ENCODE data around the gene CIITA.

Gene CIITA

DNA sequence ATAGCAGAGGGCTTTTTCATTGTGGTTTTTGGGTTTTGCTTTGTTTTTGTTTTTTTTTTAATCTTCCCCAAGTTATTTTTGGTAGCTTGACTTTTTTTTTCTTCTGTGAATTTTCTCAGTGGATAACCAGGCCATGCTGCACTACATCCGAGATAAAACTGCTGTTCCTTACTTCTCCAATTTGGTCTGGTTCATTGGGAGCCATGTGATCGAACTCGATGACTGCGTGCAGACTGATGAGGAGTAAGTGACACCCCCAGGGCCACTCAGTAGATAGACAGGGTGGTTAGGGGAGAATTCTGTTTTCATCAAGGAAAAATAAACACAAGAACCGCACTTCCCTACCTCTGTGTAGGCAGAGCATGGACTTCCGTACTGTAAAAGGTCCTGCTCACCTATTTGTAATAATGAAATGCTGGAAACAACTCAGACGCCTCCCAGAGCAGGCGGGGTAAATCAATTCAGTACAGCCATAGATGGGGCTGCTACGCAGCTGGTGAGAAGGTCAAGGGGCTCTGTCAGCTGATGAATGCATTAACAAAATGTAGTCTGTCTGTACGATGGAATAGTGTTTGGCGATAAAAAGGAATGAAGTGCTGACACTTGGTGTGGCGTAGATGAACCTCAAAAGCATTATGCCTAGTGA lies 95.9 kb downstream of the CIITA start:
- H3K27ac ChIP-seq: no peak overlapping the region
- TF ChIP-seq ZFX (IDR thresholded peaks at IDR 0.05; ENCODE audit: borderline replicate concordance) (no peak), CTCF (IDR thresholded peaks at IDR 0.05) (no peak)

GRCh38 chr16:10976634-10977033 lies 99.6 kb downstream of the CIITA start:
- TF ChIP-seq CTCF (IDR thresholded peaks at IDR 0.05): no peak
- no peak for TF ChIP-seq ZFX (IDR thresholded peaks at IDR 0.05; ENCODE audit: borderline replicate concordance)
- H3K27ac ChIP-seq: no peak overlapping the region

DNA sequence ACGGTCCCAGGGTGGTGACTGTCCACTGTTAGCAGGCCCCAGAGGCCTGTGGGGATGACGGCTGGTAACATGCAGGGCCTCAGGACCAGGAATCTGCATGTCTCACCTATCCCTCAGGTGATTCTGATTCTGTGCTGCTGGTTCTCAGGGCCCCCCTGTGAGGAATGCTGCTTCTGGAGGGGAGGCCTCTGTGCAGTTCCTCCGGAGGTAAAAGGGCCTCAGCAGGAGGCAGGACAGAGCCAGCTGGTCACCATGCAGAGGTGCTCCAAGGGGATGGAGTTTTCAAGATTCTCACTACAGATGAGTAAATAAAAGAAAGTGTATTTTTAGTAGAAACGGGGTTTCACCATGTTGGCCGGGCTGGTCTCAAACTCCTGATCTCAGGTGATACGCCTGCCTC lies 101.1 kb downstream of the CIITA start:
- no peak overlapping the region for H3K27ac ChIP-seq
- no peak for TF ChIP-seq ZFX (IDR thresholded peaks at IDR 0.05; ENCODE audit: borderline replicate concordance)
- no peak for TF ChIP-seq CTCF (IDR thresholded peaks at IDR 0.05)

DNA sequence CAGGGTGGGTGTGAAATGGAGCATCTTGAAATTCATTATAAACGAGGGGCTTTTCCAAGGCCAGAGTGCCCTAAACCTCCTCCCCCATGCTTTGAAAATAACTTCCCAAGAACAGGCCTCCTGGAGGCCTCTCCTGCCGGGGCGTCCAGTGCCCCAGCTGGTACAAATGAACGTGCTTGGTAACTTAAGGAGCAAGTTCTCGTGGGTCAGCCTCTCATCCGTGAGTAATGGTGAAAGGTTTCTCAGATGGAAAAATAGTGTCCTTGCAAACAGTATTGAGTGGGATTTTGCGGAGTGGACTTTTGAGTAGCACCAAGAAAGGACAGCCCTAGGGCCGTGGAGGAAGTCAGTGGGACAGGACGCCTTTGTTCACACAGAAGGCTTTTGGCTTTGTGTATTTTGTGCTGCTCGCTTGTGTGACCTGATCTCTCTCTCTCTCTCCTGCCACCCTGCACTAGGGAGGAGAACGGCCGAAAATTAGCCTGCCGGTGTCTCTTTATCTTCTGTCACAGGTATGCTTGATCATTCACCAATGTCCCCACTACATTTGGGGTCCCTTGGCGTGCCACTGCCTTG lies 102.0 kb downstream of the CIITA start:
- TF ChIP-seq ZFX (IDR thresholded peaks at IDR 0.05; ENCODE audit: borderline replicate concordance): no peak
- no peak for TF ChIP-seq CTCF (IDR thresholded peaks at IDR 0.05)
- H3K27ac ChIP-seq: no peak overlapping the region

DNA sequence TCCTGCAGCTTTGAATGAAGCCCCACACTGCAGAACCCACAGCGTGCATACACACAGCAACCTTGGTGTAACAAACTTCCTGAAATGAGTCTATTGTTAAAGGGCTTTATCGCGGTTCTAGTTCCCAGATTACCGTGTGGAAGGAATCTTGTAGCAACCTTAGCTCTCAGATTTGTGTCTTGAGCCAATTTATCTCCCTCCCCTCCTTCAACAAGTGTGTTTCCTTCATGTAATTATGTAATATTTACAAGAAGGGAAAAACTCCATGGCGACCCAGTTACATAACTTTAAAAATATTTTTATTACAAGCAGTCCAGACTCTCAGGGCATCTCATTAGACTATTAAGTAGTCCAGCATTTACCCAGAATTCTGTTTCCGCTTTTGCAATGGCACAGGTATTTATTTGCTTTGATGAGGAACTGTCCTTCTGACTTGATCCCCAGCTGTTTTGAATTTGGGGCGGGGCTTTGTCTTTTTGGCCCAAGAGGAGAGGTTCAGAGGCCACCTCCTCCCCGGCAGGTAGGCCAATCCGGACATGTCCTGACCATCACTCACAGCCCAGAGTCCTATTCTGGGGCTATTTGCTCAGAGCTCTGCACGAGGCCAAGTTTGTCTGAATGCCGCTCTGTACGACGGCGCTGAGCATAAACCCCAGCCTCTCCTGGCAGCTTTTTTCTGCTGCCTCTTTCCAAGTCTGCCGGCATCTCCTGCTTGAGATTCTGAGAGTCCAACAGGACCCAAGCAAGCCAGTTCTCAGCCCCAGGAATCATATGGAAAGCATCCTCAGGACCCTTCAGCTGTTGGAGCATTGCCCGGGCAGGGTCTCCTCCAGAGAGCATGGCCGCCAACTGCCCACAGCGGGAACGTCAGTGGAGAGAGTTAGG lies 103.0 kb downstream of the CIITA start:
- H3K27ac ChIP-seq: no peak overlapping the region

DNA sequence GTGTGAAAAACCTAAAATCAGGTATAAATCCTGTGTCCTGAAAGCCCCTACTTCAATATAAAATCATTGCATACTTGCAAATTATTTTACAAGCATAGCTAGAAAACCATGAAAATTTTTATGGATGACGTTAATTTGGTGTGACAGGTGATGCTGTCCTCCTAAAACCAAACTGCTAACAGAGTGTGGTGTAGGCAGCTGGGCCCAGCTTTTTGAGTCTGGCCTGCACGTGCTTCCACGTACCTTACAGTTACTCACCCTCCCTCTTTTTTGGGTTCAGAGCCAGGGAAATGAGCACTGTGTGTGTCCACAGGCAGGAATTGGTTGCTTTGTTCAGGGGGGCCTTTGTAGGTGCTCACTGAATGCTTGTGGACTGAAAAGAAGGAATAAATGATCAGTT lies 103.8 kb downstream of the CIITA start:
- TF ChIP-seq ZFX (IDR thresholded peaks at IDR 0.05; ENCODE audit: borderline replicate concordance): no peak
- no peak for TF ChIP-seq CTCF (IDR thresholded peaks at IDR 0.05)
- no peak overlapping the region for H3K27ac ChIP-seq

More for the DNA sequence above, 103.0 kb downstream of the CIITA start:
- TF ChIP-seq ZFX (IDR thresholded peaks at IDR 0.05; ENCODE audit: borderline replicate concordance) (no peak), CTCF (IDR thresholded peaks at IDR 0.05) (no peak)
